Osteoblast (primary cell): Measurements from ENCODE around the gene FGF10. TPM values are rescaled to one million over a fixed set of nuclear protein-coding genes. Genes with fewer than 3 reads are reported as not detected.

Experiments
- DNase-seq: peaks from one replicate; pipeline ENCODE4 v3.0.0; 2011; ENCODE audit warnings: low spot score, mixed read lengths; ENCODE audit not compliant: insufficient read length; ENCODE audit errors: missing footprints
- H2AFZ ChIP-seq: 2 replicates; pipeline ENCODE4 v1.6.0; 2011; ENCODE audit warnings: mild to moderate bottlenecking, low read length
- H3K27ac ChIP-seq: 2 replicates; pipeline ENCODE4 v1.5.1; 2011; ENCODE audit warnings: mild to moderate bottlenecking, low read depth, low read length, moderate library complexity
- H3K27me3 ChIP-seq: 2 replicates; pipeline ENCODE4 v1.6.0; 2012; ENCODE audit warnings: mild to moderate bottlenecking, control low read depth, inconsistent platforms, low read length, moderate library complexity; ENCODE audit not compliant: insufficient read depth
- H3K36me3 ChIP-seq: 2 replicates; pipeline ENCODE4 v1.5.1; 2011; ENCODE audit warnings: mild to moderate bottlenecking, low read length, control low read depth, moderate library complexity; ENCODE audit not compliant: insufficient read depth
- H3K4me1 ChIP-seq: 2 replicates; pipeline ENCODE4 v1.5.1; 2011; ENCODE audit warnings: mild to moderate bottlenecking, low read length, control low read depth, moderate library complexity; ENCODE audit not compliant: insufficient read depth
- H3K4me2 ChIP-seq: 2 replicates; pipeline ENCODE4 v1.6.0; 2011; ENCODE audit warnings: mild to moderate bottlenecking, low read length; ENCODE audit not compliant: insufficient read depth
- H3K4me3 ChIP-seq: fragments of 200-600 bp; sonication (generic); 3 replicates; pipeline ENCODE4 v1.5.1; 2012; ENCODE audit warnings: mild to moderate bottlenecking, low read length, inconsistent platforms; ENCODE audit not compliant: insufficient read depth
- H3K79me2 ChIP-seq: 2 replicates; pipeline ENCODE4 v1.6.0; 2012; ENCODE audit warnings: mild to moderate bottlenecking, low read length, control low read depth, inconsistent platforms; ENCODE audit not compliant: insufficient read depth
- H3K9me3 ChIP-seq: 2 replicates; pipeline ENCODE4 v1.5.1; 2011; ENCODE audit warnings: low read depth, low read length, control low read depth
- H4K20me1 ChIP-seq: 2 replicates; pipeline ENCODE4 v1.6.0; 2012; ENCODE audit warnings: mild to moderate bottlenecking, low read length, control low read depth; ENCODE audit not compliant: insufficient read depth
- total RNA-seq: library from RNA; depleted of rRNA; stranded (reverse); fragments of >200 nt; gene quantifications from 2 replicates; pipeline ENCODE4 v1.2.3, GENCODE V29; 2012
- TF ChIP-seq, protein P1 (sequence below): IDR thresholded peaks from 2 replicates; pipeline ENCODE4 v1.5.1; 2011; ENCODE audit warnings: mild to moderate bottlenecking, low read depth, low read length, moderate library complexity; ENCODE audit errors: extremely low read depth

The FGF10 gene
- total RNA-seq, 1 donor = 1.4 TPM

DNA sequence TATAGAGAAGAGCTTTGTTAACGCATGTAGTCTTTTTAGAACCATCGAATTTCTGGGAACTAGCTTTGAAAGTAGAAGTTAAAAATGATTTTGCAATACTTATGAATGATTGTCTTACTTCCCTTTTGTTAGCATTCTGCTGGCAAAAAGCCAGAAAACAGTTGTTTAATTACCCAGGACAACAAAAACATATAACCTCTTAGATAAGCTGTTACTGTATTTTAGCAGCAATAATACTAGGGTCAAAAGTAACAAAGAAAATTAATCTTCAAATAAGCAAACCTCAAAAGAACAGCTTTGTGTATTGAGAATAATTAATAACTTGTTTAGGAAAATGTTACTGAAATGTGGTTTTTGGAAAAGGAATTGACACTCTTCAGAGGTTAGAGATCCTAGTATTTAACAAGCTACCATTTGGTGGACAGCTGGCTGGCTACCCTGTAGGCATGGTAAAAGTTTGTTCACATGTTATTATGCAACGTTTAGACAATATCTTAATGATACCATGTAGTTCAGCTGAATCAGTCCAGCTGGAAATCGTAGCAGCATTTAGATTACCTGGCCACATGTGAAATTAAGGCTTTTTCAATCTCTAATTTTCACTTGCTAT is 3.8 kb downstream of the FGF10 start:
- TF ChIP-seq, protein P1, sequence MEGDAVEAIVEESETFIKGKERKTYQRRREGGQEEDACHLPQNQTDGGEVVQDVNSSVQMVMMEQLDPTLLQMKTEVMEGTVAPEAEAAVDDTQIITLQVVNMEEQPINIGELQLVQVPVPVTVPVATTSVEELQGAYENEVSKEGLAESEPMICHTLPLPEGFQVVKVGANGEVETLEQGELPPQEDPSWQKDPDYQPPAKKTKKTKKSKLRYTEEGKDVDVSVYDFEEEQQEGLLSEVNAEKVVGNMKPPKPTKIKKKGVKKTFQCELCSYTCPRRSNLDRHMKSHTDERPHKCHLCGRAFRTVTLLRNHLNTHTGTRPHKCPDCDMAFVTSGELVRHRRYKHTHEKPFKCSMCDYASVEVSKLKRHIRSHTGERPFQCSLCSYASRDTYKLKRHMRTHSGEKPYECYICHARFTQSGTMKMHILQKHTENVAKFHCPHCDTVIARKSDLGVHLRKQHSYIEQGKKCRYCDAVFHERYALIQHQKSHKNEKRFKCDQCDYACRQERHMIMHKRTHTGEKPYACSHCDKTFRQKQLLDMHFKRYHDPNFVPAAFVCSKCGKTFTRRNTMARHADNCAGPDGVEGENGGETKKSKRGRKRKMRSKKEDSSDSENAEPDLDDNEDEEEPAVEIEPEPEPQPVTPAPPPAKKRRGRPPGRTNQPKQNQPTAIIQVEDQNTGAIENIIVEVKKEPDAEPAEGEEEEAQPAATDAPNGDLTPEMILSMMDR = no peak
- Histone ChIP-seq H3K9me3 (no peaks in the 10 kb centered on the region), H3K27ac (no peak overlapping the region), H3K79me2 (no peaks in the 10 kb centered on the region), H3K36me3 (no peaks in the 10 kb centered on the region), H3K4me3 (no peak overlapping the region), H3K4me1 (peaks cover 9% of the 10 kb centered on the region), H3K27me3 (peaks cover 13% of the 10 kb centered on the region), H4K20me1 (no peaks in the 10 kb centered on the region), H2AFZ (no peak overlapping the region), H3K4me2 (no peak overlapping the region)
- DNase-seq = no peak

DNA sequence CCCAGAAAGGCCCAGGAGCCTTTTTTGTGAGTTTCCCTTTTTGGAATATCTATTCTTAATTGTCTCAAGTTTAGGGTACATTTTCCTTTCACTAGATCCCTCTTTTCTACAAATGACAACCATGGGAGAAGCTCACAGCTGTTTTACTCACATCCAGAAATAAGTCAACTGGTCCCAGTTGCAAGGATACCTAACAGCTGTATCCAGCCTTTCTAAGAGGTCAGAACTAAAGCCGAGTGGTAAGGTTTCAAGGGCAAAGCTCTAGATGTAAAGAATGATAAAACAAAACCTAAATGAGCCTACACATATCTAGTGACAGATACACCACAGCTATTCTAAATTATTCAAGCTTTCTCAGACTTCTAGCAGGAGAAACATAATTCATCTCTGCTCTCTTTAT is 4.4 kb downstream of the FGF10 start:
- H4K20me1 ChIP-seq = no peaks in the 10 kb centered on the region
- H2AFZ ChIP-seq = no peak overlapping the region
- TF ChIP-seq, protein P1 = no peak
- no peak overlapping the region for H3K27ac ChIP-seq
- H3K4me1 ChIP-seq = peaks cover 9% of the 10 kb centered on the region
- H3K79me2 ChIP-seq = no peaks in the 10 kb centered on the region
- no peak for DNase-seq
- H3K9me3 ChIP-seq = no peaks in the 10 kb centered on the region
- peaks cover 13% of the 10 kb centered on the region for H3K27me3 ChIP-seq
- H3K36me3 ChIP-seq = no peaks in the 10 kb centered on the region
- no peak overlapping the region for H3K4me3 ChIP-seq
- H3K4me2 ChIP-seq = no peak overlapping the region

DNA sequence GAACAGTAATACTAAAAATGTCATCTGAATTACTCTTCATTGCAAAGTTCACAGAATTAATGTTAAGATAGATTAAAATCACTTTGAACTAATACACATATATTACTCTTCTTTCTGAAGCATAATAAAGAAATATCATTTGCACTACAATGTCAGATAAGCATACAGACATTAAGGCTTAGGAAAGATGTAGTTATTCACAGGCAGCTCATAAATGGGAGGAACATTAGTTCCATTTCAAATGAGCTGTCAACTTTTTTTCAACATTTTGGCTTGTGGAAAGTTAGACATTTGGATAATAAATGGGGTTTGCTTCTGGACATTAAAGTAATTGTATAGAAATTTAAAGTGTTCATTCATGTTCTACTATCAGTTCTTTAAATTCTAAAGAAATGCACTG is 6.3 kb downstream of the FGF10 start:
- Histone ChIP-seq H3K4me2 (no peak overlapping the region), H3K9me3 (no peaks in the 10 kb centered on the region), H3K27me3 (peaks cover 4% of the 10 kb centered on the region), H2AFZ (no peak overlapping the region), H4K20me1 (no peaks in the 10 kb centered on the region), H3K27ac (no peak overlapping the region), H3K4me1 (no peaks in the 10 kb centered on the region), H3K79me2 (no peaks in the 10 kb centered on the region), H3K4me3 (no peak overlapping the region), H3K36me3 (no peaks in the 10 kb centered on the region)
- no peak for DNase-seq
- TF ChIP-seq, protein P1 = no peak

DNA sequence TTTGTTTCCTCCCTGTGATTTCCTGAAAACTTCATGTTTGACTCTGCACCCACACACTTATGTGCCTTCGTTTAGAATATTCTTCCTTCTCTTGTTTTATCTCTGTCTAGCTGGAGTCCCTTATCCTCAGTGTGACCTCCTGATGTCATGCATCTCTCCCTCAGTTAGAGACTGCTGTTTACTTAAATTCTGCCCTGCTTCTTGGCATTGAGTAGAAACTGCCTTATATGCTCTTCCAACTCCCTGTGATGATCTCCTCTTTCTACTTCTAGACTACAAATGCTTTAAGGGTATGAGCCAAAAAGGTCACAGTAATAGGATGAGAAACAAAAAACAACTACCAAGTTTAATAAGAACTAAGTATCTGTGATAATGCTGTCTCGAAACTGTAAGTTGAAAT is 12.2 kb downstream of the FGF10 start:
- H3K9me3 ChIP-seq = no peaks in the 10 kb centered on the region
- TF ChIP-seq, protein P1 = no peak

More for the DNA sequence above, 12.2 kb downstream of the FGF10 start:
- H3K4me2 ChIP-seq = no peak overlapping the region
- H3K27me3 ChIP-seq = no peaks in the 10 kb centered on the region
- no peaks in the 10 kb centered on the region for H4K20me1 ChIP-seq
- H2AFZ ChIP-seq = no peak overlapping the region
- H3K4me3 ChIP-seq = no peak overlapping the region
- H3K36me3 ChIP-seq = no peaks in the 10 kb centered on the region
- H3K79me2 ChIP-seq = no peaks in the 10 kb centered on the region
- no peaks in the 10 kb centered on the region for H3K4me1 ChIP-seq
- no peak for DNase-seq
- H3K27ac ChIP-seq = no peak overlapping the region
